B cell (primary cell): ENCODE results near the gene CD96. TPM values are rescaled to one million over a fixed set of nuclear protein-coding genes. Genes with fewer than 3 reads are reported as not detected.
A peak's percentile ranks its signal among the peaks of the same experiment; 100 is the strongest.

Experiments used
- ATAC-seq: fragments of 200-7000 bp; cut with Tn5 transposase; one replicate; pipeline ENCODE4 v1.10.0; 2021; ENCODE audit warnings: low read depth, mild to moderate bottlenecking, moderate number of reproducible peaks, moderate library complexity
- CTCF ChIA-PET: fragments of 350-600 bp; sonication (Branson Sonifier 250); formaldehyde crosslinking; loops from one replicate; lab custom pipeline; 2021; ENCODE audit warnings: antibody characterized with exemption, inconsistent platforms; lab: Charles Lee
- POLR2A ChIA-PET: fragments of 350-600 bp; sonication (Branson Sonifier 250); formaldehyde crosslinking; loops from one replicate; lab custom pipeline; 2021; ENCODE audit warnings: antibody characterized with exemption; lab: Charles Lee
- DNase-seq: peaks from one replicate; pipeline ENCODE4 v3.0.0; 2013
- H2AFZ ChIP-seq: 2 replicates; pipeline ENCODE4 v1.6.1; 2012; ENCODE audit warnings: mild to moderate bottlenecking, low read depth, low read length; ENCODE audit not compliant: insufficient read depth, poor library complexity, severe bottlenecking
- H3K27ac ChIP-seq, 2 donors: 1 replicate in 1 of 2; 2 replicates in 1 of 2; pipeline ENCODE4 v1.5.1; 2012 to 2013; ENCODE audit warnings: low read length in 2 of 2, mild to moderate bottlenecking in 2 of 2, moderate library complexity in 1 of 2
- H3K27me3 ChIP-seq, 4 experiments: fragments of 200-600 bp in 1 of 4; sonication (generic) in 1 of 4; replicated peaks in 1 of 4; 1 replicate in 2 of 4; 2 replicates in 2 of 4; pipeline versions ENCODE4 v1.6.1 to v1.7.0; 2013 to 2016; ENCODE audit warnings: low read length in 3 of 4, mild to moderate bottlenecking in 2 of 4, mixed read lengths in 1 of 4, moderate library complexity in 1 of 4; ENCODE audit not compliant: insufficient read depth in 4 of 4, control insufficient read depth in 3 of 4; ENCODE audit errors: control extremely low read depth in 1 of 4
- H3K36me3 ChIP-seq, 2 experiments: replicated peaks in 1 of 2; 1 replicate in 1 of 2; 2 replicates in 1 of 2; pipeline versions ENCODE4 v1.6.1 to v1.7.1; 2013; ENCODE audit warnings: low read length in 1 of 2; ENCODE audit not compliant: insufficient read depth in 2 of 2, control insufficient read depth in 1 of 2; ENCODE audit errors: control extremely low read depth in 1 of 2, extremely low read depth in 1 of 2
- H3K4me1 ChIP-seq, 2 donors: fragments of 200-600 bp in 1 of 2; sonication (generic) in 1 of 2; 1 replicate in 1 of 2; 2 replicates in 1 of 2; pipeline versions ENCODE4 v1.5.1 to v1.6.1; 2013 to 2017; ENCODE audit warnings: low read length in 2 of 2; ENCODE audit not compliant: control insufficient read depth in 2 of 2, insufficient read depth in 2 of 2
- H3K4me2 ChIP-seq: replicated peaks from 2 replicates; pipeline ENCODE3; 2012; ENCODE audit warnings: mild to moderate bottlenecking, low read depth, low read length; ENCODE audit not compliant: poor library complexity, severe bottlenecking
- H3K4me3 ChIP-seq, 5 experiments: fragments of 200-600 bp in 1 of 5; sonication (generic) in 1 of 5; 1 replicate in 3 of 5; 2 replicates in 2 of 5; pipeline versions ENCODE4 v1.5.1 to v1.7.0; 2011 to 2016; ENCODE audit warnings: low read length in 4 of 5, mild to moderate bottlenecking in 4 of 5, low read depth in 2 of 5, control low read depth in 1 of 5, moderate library complexity in 1 of 5; ENCODE audit not compliant: insufficient read depth in 1 of 5; ENCODE audit errors: control extremely low read depth in 1 of 5, extremely low read depth in 1 of 5
- H3K79me2 ChIP-seq: fragments of 200-600 bp; sonication (generic); one replicate; pipeline ENCODE4 v1.6.0; 2016; ENCODE audit warnings: low read length; ENCODE audit not compliant: control insufficient read depth, insufficient read depth
- H3K9ac ChIP-seq: fragments of 200-600 bp; sonication (generic); 2 replicates; pipeline ENCODE4 v1.6.1; 2017; ENCODE audit warnings: mild to moderate bottlenecking, low read length, moderate library complexity
- H3K9me3 ChIP-seq, 3 donors: one replicate each; pipeline versions ENCODE4 v1.6.1 to v1.7.1; 2013; ENCODE audit warnings: low read length in 2 of 3; ENCODE audit not compliant: control insufficient read depth in 2 of 3, insufficient read depth in 1 of 3; ENCODE audit errors: control extremely low read depth in 1 of 3
- H4K20me1 ChIP-seq: 2 replicates; pipeline ENCODE4 v1.6.0; 2012; ENCODE audit warnings: mild to moderate bottlenecking, low read length; ENCODE audit not compliant: insufficient read depth, control insufficient read depth, poor library complexity, severe bottlenecking
- H3K27ac Mint-ChIP-seq: one replicate; pipeline ENCODE4 v1.8.0; 2021; ENCODE audit warnings: mixed read lengths
- H3K27me3 Mint-ChIP-seq: one replicate; pipeline ENCODE4 v1.8.0; 2021; ENCODE audit warnings: mixed read lengths
- H3K4me1 Mint-ChIP-seq: one replicate; pipeline ENCODE4 v1.8.0; 2021; ENCODE audit warnings: mixed read lengths
- H3K4me3 Mint-ChIP-seq: one replicate; pipeline ENCODE4 v1.8.0; 2021; ENCODE audit warnings: mixed read lengths
- H3K9me3 Mint-ChIP-seq: one replicate; pipeline ENCODE4 v1.8.0; 2022; ENCODE audit warnings: mixed read lengths; ENCODE audit not compliant: insufficient read depth
- CTCF ChIP-seq: fragments of 200-600 bp; IDR thresholded peaks from one replicate; pipeline ENCODE4 v1.8.0; 2022; ENCODE audit warnings: antibody characterized with exemption, mild to moderate bottlenecking
- EZH2 ChIP-seq: IDR thresholded peaks from 2 replicates; pipeline ENCODE4 v1.6.1; 2012; ENCODE audit warnings: borderline replicate concordance, low read depth, mild to moderate bottlenecking, moderate library complexity, low read length; ENCODE audit not compliant: insufficient read depth, poor library complexity, severe bottlenecking
- WGBS: methylation state at CpG from one replicate; pipeline ENCODE4 v1.1.5; 2013; ENCODE audit warnings: missing lambda C conversion rate; ENCODE audit not compliant: insufficient coverage; 5-methylcytosine and 5-hydroxymethylcytosine counted together
- intact Hi-C: fragments of 100-400 bp; cut with micrococcal nuclease; formaldehyde crosslinking; loops from one replicate; pipeline ENCODE4 v1.10.0; 2022
- polyA plus RNA-seq: library from polyadenylated mRNA; depleted of rRNA; stranded (reverse); fragments of >200 nt; gene quantifications from 2 replicates; pipeline ENCODE4 v1.2.3, GENCODE V29; 2012
- total RNA-seq, 2 donors: library from RNA; stranded (reverse); fragments of 120-200 nt in 1 of 2; gene quantifications; 1 replicate in 1 of 2; 2 replicates in 1 of 2; pipeline versions ENCODE4 v1.2.3 to v1.2.4, GENCODE V29; 2013 to 2022

The CD96 gene
- total and polyA plus RNA-seq, 2 donors (not counting 1 experiment from before 2014, with no cell fraction given) = 21.4 to 56.2 TPM

- DNase-seq = no peak
- Histone ChIP-seq H4K20me1 (no peaks in the 10 kb centered on the region), H3K79me2 (no peaks in the 10 kb centered on the region), H3K27ac (no peak overlapping the region), H3K9me3 (no peaks in the 10 kb centered on the region), H3K4me2 (no peak overlapping the region), H3K4me1 (peaks cover 13 to 19% of the 10 kb centered on the region in 2 donors), H3K4me3 (no peak overlapping the region), H2AFZ (no peak overlapping the region), H3K27me3 (no peaks in the 10 kb centered on the region), H3K36me3 (peaks cover 0 to 9% of the 10 kb centered on the region in 2 experiments), H3K9ac (no peak overlapping the region)
- TF ChIP-seq CTCF (no peak), EZH2 (no peak)
- ChIA-PET CTCF (no interaction called here), POLR2A (no interaction called here)
- ATAC-seq = no peak
- intact Hi-C loops = no loop called here
- H3K4me1 Mint-ChIP-seq = peaks cover 43% of the 10 kb centered on the region
- no peaks in the 10 kb centered on the region for H3K27me3 Mint-ChIP-seq
- no peaks in the 10 kb centered on the region for H3K9me3 Mint-ChIP-seq
- WGBS = no CpG with 5 or more reads among the region's 3 CpGs
- no peak overlapping the region for H3K4me3 Mint-ChIP-seq
- no peak overlapping the region for H3K27ac Mint-ChIP-seq
Observed at GRCh38 chr3:111648991-111649579, 107.1 kb downstream of the CD96 start.

DNA sequence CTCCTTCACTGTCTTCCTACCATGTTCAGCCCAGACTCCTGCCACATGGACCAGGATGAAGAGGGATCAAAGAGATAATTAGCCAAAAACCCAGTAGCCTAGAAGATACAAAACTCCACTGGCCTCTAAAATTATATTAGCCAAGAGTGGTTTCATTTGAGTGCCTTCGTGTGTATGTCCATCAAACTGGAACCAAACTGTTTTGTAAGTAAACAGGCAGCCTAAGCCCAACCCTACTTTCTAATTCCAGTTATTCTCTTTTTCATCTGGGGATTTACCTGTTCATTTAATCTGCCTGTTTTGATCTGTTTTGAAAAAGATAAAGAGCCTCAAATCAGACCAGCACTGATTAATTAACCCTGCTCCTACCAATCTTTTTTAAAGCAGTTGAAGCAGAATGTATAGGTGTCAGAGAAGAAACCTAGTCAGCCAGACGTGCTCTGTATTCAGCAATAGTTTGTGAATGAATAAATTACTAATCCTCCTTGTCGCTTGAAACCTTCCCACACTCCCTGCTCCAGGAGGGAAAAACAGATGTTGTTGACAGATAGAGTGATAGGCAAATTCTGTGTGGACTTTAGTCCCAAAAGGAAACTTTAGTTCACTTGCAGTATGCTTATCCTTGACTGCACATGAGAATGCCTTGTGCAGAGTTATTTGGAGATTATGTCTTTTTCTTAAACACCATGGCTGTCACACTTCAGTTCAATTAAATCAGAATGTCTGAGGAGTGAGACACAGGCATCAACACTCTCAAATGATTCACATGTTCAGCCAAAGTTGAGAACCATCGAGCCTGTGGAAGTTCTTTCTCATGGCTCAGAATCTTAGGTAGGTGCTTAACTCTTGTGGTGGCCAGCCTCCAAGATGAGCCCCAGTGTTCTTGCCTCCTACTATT lies 108.6 kb downstream of the CD96 start:
- Mint-ChIP-seq H3K4me3 (no peak overlapping the region), H3K4me1 (peaks cover 47% of the 10 kb centered on the region)
- intact Hi-C loops = no loop called here

More for the DNA sequence above, 108.6 kb downstream of the CD96 start:
- H2AFZ ChIP-seq = no peak overlapping the region
- peak; percentile 31 for ATAC-seq
- peaks cover 14 to 20% of the 10 kb centered on the region in 2 donors for H3K4me1 ChIP-seq
- no peaks in the 10 kb centered on the region for H3K9me3 ChIP-seq
- H3K4me2 ChIP-seq = no peak overlapping the region
- H3K27ac Mint-ChIP-seq = peak overlapping the region; percentile 60
- no peaks in the 10 kb centered on the region for H4K20me1 ChIP-seq
- no peak overlapping the region for H3K4me3 ChIP-seq
- H3K36me3 ChIP-seq = peaks cover 0 to 9% of the 10 kb centered on the region in 2 experiments
- no peaks in the 10 kb centered on the region for H3K27me3 ChIP-seq
- H3K27me3 Mint-ChIP-seq = no peaks in the 10 kb centered on the region
- no peak overlapping the region for H3K9ac ChIP-seq
- no peak for TF ChIP-seq EZH2
- no peak for TF ChIP-seq CTCF
- H3K79me2 ChIP-seq = no peaks in the 10 kb centered on the region
- ChIA-PET POLR2A (no interaction called here), CTCF (no interaction called here)
- WGBS = no CpG with 5 or more reads among the region's 4 CpGs
- no peaks in the 10 kb centered on the region for H3K9me3 Mint-ChIP-seq
- DNase-seq = no peak
- no peak overlapping the region for H3K27ac ChIP-seq
